Peyer's patch (tissue), 4 donors: ENCODE results near the gene AGAP1.

Experiments
- POLR2A ChIP-seq, 2 donors: fragments of 450-650 bp; IDR thresholded peaks; one replicate each; pipeline ENCODE4 v1.5.1; 2017; ENCODE audit warnings: antibody characterized with exemption in 2 of 2, mild to moderate bottlenecking in 2 of 2, moderate library complexity in 2 of 2
- TF ChIP-seq, protein P1 (sequence below), 6 experiments: fragments of 450-650 bp in 4 of 6; fragments of 200-600 bp in 2 of 6; sonication (generic) in 1 of 6; IDR thresholded peaks; one replicate each; pipeline ENCODE4 v1.5.1; 2017 to 2019; ENCODE audit warnings: antibody characterized with exemption in 6 of 6, mild to moderate bottlenecking in 3 of 6, moderate library complexity in 1 of 6

DNA sequence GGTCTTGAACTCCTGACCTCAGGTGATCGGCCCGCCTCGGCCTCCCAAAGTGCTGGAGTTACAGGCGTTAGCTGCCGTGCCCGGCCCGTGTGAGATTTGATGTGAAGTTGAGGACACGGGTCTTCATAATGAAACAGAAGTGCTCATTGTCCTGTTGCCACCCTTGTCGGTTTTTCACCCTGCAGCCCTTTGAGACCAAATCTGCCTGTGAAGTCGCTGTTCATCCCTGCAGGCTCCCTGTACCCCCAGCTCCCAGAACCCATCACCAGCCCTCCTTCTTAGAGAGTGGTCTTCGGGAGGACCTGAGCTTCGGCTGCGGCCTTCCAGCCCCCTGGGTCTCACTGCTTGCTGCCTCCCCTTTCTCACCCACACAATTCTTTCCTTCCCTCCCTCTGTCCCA lies 349.1 kb downstream of the AGAP1 start:
- TF ChIP-seq POLR2A (IDR thresholded peaks at IDR 0.05), result no peak
- TF ChIP-seq, protein P1, sequence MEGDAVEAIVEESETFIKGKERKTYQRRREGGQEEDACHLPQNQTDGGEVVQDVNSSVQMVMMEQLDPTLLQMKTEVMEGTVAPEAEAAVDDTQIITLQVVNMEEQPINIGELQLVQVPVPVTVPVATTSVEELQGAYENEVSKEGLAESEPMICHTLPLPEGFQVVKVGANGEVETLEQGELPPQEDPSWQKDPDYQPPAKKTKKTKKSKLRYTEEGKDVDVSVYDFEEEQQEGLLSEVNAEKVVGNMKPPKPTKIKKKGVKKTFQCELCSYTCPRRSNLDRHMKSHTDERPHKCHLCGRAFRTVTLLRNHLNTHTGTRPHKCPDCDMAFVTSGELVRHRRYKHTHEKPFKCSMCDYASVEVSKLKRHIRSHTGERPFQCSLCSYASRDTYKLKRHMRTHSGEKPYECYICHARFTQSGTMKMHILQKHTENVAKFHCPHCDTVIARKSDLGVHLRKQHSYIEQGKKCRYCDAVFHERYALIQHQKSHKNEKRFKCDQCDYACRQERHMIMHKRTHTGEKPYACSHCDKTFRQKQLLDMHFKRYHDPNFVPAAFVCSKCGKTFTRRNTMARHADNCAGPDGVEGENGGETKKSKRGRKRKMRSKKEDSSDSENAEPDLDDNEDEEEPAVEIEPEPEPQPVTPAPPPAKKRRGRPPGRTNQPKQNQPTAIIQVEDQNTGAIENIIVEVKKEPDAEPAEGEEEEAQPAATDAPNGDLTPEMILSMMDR (IDR thresholded peaks at IDR 0.05), result no peak
